ENCODE results near the gene ITGA7.

The ITGA7 gene

DNA sequence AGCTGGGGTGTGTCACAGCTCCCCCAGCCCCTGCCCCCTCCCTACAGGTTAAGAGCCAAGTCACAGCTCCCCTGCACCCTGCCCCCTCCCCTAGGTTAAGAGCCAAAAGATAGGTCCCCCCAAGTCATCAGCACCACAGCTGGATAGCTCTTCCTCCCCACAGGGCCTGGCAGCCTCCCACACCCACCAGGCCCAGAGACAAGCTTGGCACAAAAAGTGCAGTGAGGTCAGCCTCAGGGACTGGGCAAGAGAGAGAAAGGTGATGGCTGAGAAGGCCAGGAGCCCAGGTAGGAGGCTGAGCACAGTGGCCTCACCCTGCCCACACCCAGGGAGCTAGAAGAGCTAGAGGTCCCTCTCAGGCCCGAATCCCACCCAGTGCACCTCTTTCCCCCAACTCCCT is 8.7 kb downstream of the ITGA7 start:
- DNase-seq: no peak

GRCh38 chr12:55698241-55698955 is 9.3 kb downstream of the ITGA7 start:
- DNase-seq: no peak

DNA sequence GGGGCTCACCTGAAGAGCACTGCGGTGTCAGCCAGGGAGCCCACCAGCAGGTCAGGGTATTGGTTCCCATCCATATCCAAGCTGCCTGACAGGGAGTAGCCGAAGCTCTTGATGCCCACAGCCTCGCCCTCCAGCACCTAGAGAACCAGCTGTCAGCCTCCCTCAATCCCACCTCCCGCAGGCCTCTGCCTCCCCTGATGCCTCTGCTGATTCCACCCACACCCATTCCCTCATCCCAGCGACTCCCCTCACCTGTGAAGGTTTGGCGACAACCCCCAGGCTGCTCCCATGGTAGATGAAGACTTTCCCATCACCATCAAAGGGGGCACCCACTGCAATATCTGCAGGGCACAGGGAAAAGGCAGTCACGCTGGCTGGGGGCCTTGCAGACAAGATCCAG is 10.0 kb downstream of the ITGA7 start:
- DNase-seq: no peak

DNA sequence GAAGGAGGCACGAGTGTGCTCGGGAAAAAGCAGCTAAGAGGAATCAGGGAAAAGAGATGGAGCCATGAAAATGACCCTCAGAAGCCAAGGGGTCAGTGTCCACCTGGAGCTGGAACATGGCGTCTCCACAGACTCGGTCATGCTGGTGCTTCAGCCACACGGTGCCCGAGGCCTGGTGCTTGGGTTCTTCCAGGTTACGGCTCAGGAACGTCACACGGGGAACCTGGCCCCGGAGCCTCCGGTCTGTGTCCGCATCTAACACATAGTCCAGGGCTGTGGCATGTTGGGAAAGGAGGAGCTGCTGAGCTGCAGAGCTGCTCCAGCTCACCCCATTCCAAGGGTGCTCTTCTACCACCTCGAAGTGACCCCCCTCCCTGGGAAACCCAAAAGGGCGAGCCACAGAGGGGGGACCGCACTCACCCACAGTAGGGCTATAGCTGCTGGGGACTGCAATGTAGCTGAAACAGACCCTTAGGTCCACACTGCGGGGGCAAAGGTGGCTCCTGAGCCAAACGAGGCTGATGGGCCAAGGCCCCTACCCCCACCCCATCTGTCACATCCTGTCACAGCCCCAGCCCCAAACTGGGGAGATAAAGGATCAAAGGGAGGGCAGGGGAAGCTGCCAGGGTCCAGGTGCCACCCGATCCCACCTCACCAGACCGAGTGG is 10.8 kb downstream of the ITGA7 start:
- no peak for DNase-seq

- no peak for DNase-seq
These were observed 11.6 kb downstream of the ITGA7 start for GRCh38 chr12:55696141-55696540.

GRCh38 chr12:55695349-55695748 is 12.4 kb downstream of the ITGA7 start:
- no peak for DNase-seq

DNA sequence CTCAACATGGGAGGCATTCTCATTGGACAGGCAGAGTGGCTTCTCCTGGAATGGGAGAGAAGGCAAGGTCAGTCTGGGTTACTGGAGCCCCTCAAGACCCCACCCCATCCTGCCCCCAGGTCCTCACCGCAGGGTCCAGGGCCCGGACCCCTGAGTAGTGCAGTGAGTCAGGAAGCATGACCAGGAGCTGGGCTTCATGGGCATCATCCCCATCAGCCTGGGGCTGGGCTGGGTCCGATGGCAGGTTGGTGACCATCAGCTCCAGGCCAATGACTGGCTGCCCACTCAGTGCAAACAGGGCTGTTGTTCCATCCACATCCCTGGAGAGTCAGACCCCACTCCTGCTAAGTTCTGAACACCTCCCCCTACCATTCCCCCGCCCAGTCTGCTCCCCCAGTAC is 13.1 kb downstream of the ITGA7 start:
- DNase-seq: no peak

- DNase-seq: no peak
These were observed 13.6 kb downstream of the ITGA7 start for GRCh38 chr12:55694188-55694515.

GRCh38 chr12:55693323-55694187 is 14.1 kb downstream of the ITGA7 start:
- DNase-seq: no peak

DNA sequence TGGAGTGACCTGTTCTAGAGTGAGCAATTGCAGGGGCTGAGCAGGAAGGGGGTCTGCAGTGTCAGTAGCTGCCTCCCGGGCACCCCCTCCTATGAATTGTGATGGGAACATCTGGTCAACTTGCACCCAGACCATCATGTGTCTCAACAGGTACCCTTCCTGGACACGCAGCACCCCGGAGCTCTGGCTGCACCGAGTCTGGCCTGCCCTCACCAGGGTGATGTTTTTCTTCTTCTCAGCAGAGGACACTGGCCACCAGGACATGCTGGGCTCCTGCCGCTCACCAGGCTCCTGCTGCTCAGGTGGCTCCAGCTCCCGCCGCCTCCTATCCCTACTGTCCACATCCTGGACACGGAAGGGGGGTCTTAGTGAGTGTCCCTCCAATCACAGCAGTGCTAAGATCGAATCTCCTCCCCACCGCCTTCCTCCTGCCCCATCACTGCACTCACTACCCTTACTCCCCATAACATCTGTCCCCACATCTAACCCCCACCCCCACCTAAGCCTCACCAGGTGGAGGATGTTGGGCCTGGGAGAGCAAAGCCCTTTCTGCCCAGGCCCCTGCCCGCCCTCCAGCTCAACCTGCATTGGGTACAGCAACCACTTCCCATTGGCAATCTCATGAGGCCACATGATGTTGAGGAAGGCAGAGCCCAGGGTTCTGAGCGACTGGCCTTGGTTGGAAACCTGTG is 14.9 kb downstream of the ITGA7 start:
- no peak for DNase-seq

GRCh38 chr12:55688716-55689655 is 18.7 kb downstream of the ITGA7 start:
- no peak for DNase-seq

- DNase-seq: no peak
These were observed 20.0 kb downstream of the ITGA7 start for GRCh38 chr12:55687746-55688145.

- no peak for DNase-seq
These were observed 21.2 kb downstream of the ITGA7 start for GRCh38 chr12:55686366-55687010.

- DNase-seq: no peak
These were observed 22.0 kb downstream of the ITGA7 start for GRCh38 chr12:55685671-55686070.

DNA sequence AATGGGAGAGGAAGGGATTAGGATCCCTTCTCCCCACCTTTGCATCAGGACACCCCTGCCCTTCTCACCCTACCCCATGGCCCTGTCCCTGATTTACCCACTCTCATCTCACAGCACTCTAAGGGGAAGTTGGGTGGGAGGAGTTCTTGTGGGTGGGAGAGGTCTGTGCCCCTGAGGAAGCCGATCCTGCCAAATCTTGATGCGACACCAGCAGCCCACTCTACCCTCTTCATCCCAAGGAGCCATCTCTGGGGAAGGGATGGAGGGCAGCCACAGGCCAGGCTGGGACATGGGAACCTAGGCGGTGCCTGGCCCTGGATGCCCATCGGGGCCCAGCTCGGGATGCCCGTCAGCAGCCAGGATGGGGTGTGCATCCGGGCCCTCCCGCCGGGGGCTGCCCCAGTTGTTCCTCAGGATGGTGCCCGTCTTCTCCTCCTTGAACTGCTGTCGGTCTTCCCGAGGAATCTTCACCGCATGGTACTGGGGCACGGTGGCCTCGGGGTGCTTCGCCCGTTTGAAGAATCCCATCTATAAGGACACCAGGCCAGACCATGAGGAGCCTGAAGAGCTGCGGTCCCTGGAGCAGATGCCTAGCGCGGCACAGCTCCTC is 22.8 kb downstream of the ITGA7 start:
- DNase-seq: no peak

GRCh38 chr12:55683676-55684075 is 24.0 kb downstream of the ITGA7 start:
- no peak for DNase-seq

- no peak for DNase-seq
These were observed 25.5 kb downstream of the ITGA7 start for GRCh38 chr12:55682087-55682796.

GRCh38 chr12:55681142-55682077 is 26.3 kb downstream of the ITGA7 start:
- DNase-seq: peak; percentile 65

DNA sequence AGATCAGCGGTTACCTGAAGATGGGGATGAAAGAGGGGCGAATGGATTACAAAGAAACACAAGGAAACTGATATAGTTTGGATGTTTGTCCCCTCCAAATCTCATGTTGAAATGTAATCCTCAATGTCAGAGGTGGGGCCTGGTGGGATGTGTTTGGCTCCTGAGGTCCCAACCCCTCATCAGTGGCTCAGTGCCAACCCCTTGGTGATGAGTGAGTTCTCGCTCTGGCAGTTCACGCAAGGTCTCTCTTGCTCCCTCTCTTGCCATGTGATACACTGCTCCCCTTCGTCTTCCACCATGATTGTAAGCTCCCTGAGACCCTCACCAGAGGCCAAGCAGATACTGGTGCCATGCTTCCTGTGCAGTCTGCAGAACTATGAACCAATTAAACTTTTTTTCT is 28.0 kb downstream of the ITGA7 start:
- no peak for DNase-seq
